ENCODE data around the gene LGI4.
A peak's percentile ranks its signal among the peaks of the same experiment; 100 is the strongest.

The LGI4 gene

DNA sequence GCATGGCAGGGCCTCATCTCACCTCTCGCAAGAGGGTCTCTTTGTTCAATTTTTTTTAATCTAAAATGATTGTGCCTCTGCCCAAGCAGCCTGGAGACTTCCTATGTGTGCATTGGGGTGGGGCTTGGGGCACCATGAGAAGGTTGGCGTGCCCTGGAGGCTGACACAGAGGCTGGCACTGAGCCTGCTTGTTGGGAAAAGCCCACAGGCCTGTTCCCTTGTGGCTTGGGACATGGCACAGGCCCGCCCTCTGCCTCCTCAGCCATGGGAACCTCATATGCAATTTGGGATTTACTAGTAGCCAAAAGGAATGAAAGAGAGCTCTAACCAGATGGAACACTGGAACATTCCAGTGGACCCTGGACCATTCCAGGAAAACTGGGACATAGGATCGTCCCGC is 11.3 kb downstream of the LGI4 start:
- no peak for DNase-seq (ENCODE audit: low spot score)

DNA sequence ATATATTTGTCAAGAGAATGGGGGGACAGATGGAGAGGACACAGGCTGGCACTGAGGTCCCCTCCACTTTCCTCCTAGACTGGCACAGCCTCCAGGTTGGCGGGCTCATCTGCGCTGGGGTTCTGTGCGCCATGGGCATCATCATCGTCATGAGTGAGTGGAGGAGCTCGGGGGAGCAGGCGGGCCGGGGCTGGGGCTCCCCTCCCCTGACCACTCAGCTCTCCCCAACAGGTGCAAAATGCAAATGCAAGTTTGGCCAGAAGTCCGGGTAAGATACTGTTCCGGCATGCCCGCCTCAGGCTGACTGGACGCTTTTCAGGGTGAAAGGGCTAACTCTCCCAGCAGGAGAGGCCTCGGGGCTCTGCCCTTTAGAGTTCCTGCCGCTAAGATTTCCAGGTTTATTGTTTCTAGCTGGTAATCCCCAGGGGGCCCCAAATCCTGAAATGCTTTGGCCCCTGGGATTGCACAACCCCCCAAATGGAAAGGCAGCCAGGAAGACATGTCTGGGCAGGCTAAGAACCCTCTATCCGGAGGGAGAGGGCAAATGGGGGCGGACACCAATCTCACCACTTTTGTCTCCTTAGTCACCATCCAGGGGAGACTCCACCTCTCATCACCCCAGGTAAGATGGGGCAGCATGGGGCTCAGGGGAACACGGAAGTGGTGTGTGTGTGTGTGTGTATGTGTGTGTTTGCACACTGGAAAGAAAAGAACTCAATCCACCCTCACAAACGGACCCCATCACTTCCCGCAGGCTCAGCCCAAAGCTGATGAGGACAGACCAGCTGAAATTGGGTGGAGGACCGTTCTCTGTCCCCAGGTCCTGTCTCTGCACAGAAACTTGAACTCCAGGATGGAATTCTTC is 11.9 kb downstream of the LGI4 start:
- DNase-seq (ENCODE audit: low spot score), result no peak

DNA sequence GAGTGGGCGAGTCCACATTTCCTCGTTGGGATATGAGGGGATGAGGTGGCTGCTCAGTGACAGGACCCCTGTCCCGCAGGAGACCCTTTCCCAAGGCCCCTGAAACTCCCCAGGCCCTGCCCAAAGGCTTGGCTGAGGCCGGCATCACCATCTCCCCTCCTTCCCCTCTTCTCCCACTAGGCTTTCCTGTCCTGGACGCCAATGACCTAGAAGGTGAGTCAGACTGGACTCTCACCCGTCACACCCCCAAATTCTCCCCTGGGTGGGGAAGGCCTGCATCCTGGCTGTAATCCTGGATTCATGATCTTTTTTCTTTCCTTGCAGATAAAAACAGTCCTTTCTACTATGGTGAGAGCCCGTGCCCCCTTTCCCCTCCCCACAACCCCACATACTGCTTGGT is 14.0 kb downstream of the LGI4 start:
- no peak for DNase-seq (ENCODE audit: low spot score)

DNA sequence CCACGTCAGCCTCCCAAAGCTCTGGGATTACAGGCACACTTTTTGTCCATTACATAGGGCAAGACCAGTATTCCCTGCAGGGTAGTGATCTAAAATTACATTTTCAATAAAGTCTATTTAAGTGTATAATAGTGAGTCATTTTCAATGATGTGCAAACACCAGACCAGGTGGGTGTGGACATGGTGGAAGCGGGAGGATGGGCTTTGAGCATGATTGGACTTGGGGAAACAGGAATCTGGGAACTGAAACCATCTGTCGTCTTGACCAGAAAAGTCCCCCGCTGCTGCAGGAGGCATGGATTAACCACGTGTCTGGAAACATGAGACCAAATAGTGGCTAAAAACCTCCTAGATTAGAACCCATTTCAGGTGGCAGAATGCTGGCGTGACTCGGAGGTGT is 14.4 kb downstream of the LGI4 start:
- no peak for DNase-seq (ENCODE audit: low spot score)

DNA sequence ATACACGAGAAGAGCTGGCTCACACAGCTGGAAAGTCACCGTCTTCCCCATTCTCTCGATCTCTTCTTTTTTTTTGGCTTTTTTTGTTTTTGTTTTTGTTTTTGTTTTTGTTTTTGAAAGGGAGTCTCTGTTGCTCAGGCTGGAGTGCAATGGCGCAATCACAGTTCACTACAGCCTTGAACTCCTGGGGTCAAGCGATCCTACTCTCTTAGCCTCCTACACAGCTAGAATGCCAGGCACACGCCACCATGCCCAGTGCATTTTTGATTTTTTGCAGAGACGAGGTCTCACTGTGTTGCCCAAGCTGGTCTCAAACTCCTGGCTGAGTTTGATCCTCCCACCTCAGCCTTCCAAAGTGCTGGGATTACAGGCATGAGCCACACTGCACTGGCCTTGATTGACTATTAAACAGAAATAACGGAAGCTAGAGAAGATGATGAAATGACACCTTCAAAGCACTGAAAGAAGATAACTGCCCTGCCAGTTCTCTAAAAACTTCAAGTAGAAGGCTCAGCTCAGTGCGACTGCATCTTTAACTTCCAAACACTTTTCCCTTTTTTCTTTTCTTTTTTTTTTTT is 15.2 kb downstream of the LGI4 start:
- DNase-seq (ENCODE audit: low spot score), result no peak

DNA sequence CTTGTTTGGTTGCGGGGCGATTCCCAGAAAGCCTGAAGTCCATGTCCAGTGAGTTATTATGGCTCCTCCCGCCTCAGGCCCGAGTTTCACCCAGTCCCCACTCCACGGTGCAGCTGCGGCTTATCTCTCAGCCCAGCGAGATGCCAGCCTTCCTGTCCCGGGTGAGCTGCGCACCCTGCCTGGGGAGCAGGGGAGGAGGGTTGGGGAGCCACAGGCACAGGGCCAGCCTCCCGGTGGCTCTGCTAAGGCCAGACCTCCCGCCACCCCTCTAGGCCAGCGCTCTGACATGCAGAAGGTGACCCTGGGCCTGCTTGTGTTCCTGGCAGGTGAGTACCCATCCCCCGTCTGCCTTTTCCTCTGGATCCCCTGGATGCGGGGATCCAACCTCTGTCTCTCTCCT is 15.8 kb downstream of the LGI4 start:
- no peak for DNase-seq (ENCODE audit: low spot score)

DNA sequence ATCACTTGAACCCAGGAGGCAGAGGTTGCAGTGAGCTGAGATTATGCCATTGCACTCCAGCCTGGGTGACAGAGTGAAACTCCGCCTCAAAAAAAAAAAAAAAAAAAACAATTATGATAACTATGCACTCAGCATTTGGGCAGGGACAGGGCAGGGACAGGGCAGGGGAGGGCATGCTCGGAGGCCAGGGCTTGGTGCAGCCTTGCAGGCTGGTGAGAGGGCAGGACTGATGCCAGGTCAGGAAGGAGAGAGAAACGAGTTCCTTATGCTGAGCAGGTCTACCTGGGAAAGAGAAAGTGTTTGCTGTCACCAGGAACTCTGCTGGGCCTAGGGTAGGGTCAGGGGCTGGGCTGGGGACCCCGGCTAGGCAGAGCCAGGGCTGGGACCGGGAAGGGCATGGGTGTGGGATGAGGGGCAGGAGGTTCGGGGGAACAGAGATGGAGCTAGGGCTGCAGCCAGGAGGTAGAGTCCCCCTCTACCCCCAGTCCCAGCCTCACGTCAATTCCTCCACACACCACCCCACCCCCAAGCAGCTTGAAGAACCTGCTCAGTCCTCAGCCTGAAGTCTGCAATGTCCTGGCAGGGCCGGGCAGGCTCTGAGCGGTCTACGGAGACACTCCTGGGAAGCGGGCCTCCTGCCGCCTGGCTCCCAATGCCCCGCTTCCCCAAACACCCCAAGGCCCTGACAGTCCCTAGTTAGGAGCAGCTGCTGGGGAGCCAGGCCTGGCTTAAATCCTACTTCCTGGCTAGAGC is 16.4 kb downstream of the LGI4 start:
- DNase-seq (ENCODE audit: low spot score), result no peak

DNA sequence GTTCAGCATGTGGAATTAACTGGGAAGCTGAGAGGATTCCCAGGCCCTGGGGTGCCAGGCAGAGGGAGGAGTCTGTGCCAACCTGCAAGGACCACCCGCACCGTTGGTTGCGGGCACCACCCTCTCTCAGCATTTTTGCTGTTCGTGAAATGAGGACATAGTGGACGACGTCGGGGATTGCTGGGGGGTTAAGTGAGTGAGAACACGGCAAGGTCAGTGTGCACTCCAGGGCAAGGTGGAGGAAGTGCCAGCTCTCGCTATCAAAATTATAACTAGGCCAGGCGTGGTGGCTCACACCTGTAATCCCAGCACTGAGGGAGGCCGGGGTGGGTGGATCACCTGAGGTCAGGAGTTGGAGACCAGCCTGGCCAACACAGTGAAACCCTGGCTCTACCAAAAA is 17.1 kb downstream of the LGI4 start:
- DNase-seq (ENCODE audit: low spot score), result no peak

DNA sequence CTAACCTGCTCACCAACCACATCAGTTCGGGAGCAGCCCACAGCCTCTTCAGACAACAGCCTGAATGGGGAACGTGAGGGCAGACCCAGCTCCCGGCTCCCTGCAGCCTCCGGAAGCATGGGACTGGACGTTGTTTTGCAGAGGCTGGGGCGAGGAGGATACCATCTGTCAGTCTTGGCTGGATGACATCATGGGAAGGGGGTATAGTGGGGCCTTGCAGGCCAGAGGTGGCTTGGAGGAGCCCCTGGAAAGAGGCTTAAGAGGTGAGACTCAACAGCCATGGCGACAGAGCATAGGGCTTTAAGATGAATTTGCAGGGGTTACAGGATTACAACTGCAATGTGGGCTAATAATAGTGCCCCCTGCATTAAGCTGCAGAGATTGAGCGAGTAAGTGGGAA is 17.7 kb downstream of the LGI4 start:
- no peak for DNase-seq (ENCODE audit: low spot score)

DNA sequence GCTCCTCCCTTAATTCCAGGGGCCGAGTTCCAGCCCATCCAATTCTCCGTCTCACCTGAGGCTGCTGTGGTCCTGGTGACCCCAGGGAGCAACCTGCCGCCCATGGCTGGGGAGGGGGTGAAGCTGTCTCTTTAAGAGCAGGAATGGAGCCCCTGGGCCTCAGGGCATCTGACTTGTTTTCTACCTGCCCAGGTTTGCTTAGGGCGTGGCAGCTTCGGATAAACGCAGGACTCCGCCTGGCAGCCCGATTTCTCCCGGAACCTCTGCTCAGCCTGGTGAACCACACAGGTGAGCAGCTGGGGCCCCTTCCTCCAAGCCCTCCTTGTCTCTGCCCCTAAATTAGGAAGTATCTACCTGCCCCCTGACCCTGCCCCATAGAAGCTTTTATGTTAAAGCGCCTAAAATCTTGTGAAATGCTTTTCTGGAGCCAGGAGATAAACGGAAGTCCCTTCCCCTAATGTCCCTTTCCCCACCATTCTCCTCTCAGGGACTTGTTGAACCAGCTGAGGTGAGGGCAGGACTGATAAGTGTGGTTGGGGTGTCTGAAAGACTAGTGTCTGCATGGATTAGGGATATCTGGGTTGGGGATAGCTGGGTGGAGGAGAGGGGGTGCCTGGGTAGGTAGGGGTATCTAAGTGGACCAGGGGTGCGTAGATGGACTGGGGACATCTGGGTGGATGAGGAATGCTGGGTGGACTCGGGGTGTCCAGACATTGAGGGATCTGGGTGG is 18.6 kb downstream of the LGI4 start:
- no peak for DNase-seq (ENCODE audit: low spot score)

DNA sequence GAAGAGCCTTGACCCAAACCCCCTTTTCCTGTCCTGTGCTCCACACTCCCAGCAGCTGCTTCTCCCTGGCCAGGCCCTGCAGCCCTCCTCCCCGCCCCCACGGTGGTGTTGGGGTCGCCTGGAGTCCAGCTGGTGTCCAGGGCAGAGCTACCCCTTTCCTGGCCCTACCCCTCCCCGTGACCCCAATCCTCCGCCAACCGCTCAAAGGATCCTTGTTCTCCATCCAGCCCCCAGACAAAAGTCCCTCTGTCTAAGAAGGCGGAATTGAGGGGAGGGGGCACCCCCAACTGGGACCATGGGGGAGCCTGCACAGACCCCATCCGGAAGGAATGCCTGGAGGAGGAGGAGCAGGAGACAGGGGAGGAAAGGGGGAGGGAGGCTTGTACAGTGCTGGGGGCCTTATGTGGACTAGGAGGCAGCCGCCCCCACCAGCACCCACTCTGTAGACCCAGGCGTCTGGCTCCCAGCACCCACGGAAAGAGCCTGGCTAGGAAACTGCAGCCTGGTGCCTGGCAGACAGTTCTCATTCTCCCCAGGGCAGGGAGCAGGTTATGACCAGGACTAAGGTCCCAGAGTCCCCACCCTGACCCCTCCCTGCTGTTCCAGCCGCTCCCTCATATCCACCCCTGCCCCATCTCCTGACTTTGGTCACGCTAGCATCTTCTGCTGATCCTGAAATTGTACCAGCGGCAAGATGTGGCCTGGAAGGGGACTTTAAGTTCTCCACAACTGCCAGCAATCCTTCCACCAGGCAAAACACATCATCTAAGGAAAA is 19.5 kb downstream of the LGI4 start, which contains the start of gene FXYD3:
TSS of gene FXYD3 (plus strand) at position 647 of the 775 bp plus-strand sequence. CDS start 3,554 bp downstream, outside the sequence.
- no peak for DNase-seq (ENCODE audit: low spot score)

DNA sequence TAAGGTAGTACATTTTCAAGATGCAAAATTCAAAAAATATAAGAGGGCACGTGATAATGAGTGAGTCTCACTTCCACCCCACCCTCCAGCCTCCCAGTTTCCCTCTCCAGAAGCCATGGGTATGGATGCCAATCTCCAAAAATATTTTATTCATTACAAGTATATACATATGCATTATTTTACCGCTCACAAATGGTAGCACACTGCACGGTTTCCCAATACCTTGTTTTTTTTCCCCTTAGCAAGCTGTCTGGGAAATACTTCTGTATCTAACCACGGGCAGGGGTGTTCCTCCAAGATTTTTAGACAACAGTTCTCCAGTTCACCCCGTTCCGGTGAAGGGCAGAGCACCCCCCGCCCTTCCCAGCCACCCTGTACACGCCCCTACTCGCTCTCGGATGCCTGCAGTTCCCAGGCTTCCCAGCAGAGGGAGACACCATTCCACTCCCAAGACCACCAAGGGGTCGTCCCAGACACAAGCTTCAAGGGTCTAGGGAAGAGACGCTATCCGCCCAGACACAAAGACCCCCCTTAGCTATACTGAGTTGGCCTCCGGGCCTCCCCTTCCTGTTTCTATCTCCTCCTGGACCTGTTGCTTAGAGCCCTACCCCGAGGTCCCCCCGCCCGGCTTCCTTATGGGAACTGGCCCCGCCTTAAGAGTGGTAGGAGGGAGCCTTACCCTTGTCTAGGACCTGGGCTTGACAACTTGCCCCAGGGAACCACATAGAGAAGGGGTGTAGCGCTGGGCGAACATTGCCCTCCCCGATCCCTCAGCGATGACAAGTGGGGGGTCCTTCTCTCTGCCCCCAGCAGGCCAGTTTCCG is 20.3 kb downstream of the LGI4 start:
- peak; percentile 86 for DNase-seq (ENCODE audit: low spot score)

DNA sequence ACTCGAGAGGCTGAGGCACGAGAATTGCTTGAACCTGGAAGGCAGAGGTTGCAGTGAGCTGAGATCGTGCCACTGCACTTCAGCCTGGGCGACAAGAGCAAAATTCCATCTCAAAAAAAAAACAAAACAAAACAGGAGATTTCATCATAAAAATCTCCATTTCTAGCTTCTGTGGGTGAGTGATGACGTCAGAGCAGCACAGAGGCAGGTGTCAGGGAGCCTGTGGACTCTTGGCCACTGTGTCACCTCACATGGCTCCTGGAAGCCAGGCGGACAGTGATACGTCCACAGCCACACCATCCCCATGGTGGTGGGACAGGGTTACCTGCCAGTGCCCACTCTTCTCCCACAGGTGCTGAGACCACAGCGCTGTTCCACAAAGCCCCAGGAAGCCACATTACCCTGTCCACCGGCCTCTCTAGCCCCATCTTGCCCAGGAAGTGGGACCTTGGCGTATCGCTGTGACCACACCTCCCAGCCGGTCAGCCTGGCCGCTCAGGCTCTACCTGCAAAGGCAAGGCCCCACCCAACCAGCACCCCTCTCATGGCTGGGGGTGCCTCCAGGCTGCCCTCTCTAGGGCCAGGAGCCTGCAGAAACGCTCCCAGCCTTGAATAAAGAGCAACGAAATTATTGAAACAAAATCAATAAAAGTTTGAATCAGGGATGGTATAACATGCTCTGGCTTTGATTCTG is 21.7 kb downstream of the LGI4 start:
- DNase-seq (ENCODE audit: low spot score), result no peak

DNA sequence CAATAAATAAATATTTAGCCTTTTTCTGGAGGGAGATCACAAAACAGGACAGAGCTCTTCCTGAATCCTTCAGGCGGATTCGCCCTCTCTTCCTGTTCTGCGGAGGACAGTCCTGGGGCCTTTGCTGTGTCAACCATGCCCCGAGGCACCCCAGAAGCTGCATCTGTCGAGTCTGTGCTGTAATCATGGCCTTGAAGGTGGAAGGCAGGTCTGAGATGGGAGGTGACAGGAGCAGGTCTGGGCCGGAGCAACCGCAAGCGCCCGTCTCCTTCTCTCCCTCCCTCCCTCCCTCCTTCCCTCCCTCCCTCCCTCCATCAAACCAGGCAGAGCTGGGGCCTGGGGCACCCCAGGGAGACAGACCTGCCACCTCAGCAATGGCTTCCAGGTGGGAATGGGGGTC is 23.9 kb downstream of the LGI4 start:
- no peak for DNase-seq (ENCODE audit: low spot score)

DNA sequence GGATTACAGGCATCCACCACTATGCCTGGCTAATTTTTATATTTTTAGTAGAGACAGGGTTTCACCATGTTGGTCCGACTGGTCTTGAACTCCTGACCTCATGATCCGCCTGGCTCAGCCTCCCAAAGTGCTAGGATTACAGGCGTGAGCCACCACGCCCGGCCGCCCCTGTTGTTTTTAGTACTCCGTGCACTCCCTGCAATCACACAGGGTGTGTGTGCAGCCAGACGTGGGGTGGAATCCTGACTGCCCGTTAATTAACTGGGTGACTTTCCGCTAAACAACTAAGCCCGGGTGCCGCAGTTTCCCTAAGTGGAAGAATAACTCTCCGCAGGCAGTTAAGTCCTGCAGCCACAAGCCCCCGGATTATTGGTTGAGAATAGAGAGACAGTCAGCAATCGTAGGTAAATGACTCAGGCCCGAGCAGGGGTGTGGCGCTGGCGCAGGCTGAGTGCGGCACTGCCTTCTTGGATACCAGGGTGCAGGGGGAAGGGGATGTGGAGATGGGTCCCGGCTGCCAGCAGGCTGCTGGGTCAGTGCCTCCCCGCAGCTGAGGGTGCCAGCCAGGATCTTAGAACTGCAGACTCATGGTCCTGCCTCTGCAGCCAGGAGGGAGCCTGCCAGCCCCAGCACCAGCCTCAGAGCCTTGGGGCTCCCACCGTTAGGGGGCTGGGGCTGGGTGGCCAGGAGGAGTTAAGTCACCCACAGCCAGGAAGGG is 25.3 kb downstream of the LGI4 start:
- no peak for DNase-seq (ENCODE audit: low spot score)

DNA sequence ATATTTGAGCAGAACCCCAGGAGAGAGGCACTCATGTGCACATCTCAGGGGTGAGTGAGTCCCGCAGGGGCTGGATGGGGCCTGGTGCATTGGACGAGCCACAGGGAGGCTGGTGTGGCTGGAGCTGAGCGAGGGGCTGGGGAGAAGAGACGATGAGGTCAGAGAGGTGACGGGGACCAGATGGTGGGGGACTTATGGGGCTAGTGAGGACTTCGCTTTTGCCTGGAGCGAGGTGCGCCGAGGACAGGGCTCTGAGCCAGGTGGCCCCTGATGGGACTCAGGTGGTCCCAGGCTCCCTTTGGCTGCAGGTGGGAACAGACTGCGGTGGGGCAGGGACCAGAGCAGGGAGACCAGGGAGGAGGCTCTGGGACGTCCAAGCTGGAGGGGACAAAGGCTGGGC is 26.1 kb downstream of the LGI4 start:
- no peak for DNase-seq (ENCODE audit: low spot score)

DNA sequence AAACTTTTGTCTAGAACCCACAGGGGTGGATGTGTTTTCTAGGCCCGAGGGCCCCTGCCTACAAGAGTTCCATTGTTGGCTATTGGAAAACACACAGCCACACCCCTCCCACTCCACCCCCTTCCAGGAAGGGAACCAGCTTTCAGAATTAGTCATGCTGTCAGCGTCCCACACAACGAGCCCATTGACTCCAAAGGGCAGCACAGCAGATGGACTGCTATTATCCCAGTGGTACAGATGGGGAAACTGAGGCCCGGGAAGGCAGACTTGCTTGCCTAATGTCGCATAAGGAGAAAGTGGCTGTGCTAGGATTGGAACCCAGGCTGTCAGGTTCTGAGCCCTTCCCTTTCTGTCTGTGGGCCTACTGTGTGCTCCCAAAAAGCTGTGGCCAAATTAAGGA is 27.3 kb downstream of the LGI4 start:
- DNase-seq (ENCODE audit: low spot score), result no peak

DNA sequence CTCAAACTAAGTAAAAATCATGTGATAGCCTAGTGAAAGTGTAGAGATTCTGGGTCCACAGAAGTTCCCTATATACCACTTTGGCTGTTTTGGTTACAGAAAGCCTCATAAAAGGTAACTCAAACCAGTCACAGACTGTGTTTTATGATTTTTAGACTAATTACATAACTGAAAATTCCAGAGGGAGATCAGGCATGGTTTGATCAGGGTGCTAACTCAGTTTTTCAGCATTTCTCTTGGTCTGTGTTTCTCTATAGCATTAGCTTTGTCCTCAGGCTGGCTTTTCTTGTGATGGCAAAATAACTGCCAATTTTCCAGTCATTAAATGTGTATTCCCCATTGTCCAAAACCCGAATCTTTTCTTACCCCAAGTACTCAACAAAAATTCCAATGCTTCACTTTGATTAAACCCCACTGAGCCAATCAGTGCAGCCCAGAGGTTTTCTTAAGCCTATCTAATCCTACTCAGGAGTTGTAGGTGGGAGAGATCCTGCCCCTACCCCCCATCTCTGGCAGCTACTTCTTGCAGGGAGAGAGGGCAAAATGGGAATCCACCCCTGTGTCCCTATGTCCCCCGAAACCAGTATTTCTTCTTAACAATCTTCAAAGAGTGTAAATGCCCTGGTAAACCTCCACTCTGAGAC is 27.8 kb downstream of the LGI4 start:
- no peak for DNase-seq (ENCODE audit: low spot score)

DNA sequence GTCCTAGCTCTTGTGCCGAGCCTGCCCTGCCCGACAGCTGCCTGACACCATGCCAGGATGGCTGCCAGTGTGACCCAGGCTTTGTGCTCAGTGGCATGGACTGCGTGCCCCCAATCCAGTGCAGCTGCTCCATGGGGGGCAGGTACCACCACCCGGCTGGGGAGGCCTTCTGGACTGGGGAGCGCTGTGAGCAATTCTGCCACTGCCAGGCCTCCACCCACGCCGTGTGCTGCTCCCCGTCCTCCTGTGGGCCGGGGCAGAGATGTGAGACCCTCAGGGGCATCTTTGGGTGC is 28.6 kb downstream of the LGI4 start:
- DNase-seq (ENCODE audit: low spot score), result no peak

Measured in D341Med (cell line).